GM23248 (cell line): ENCODE data around the gene TSNAX.

Source experiments
- EZH2 ChIP-seq: fragments of 200-600 bp; sonication (generic); IDR thresholded peaks from 2 replicates; pipeline ENCODE4 v1.6.1; 2018; ENCODE audit warnings: antibody characterized with exemption, mild to moderate bottlenecking; ENCODE audit not compliant: insufficient read depth, poor library complexity, severe bottlenecking
- EZH2phosphoT487 ChIP-seq: fragments of 200-600 bp; sonication (generic); IDR thresholded peaks from 2 replicates; pipeline ENCODE4 v1.6.1; 2018; ENCODE audit warnings: antibody characterized with exemption, moderate library complexity, mild to moderate bottlenecking, low read depth; ENCODE audit not compliant: insufficient read depth

GRCh38 chr1:231603598-231604275, 75.3 kb downstream of the TSNAX start:
- no peak for TF ChIP-seq EZH2
- TF ChIP-seq EZH2phosphoT487: no peak
